Osteocyte (in vitro differentiated cells): ENCODE data around the gene PRR14. TPM values are rescaled to one million over a fixed set of nuclear protein-coding genes. Genes with fewer than 3 reads are reported as not detected.

Source experiments
- DNase-seq: peaks from one replicate; pipeline ENCODE4 v3.0.0; 2021; ENCODE audit warnings: mixed read lengths; ENCODE audit not compliant: unreplicated experiment; ENCODE audit errors: extremely low spot score
- H3K27ac Mint-ChIP-seq: one replicate; pipeline ENCODE4 v1.8.0; 2021; ENCODE audit warnings: mild to moderate bottlenecking, mixed read lengths; ENCODE audit not compliant: unreplicated experiment
- H3K27me3 Mint-ChIP-seq: one replicate; pipeline ENCODE4 v1.8.0; 2021; ENCODE audit warnings: mixed read lengths; ENCODE audit not compliant: unreplicated experiment
- H3K36me3 Mint-ChIP-seq: one replicate; pipeline ENCODE4 v1.8.0; 2021; ENCODE audit warnings: mixed read lengths; ENCODE audit not compliant: unreplicated experiment
- H3K4me1 Mint-ChIP-seq: one replicate; pipeline ENCODE4 v1.8.0; 2021; ENCODE audit warnings: mixed read lengths; ENCODE audit not compliant: unreplicated experiment
- H3K4me3 Mint-ChIP-seq: one replicate; pipeline ENCODE4 v1.8.0; 2021; ENCODE audit warnings: mild to moderate bottlenecking, moderate library complexity, mixed read lengths; ENCODE audit not compliant: unreplicated experiment
- H3K9me3 Mint-ChIP-seq: one replicate; pipeline ENCODE4 v1.8.0; 2021; ENCODE audit warnings: mixed read lengths; ENCODE audit not compliant: unreplicated experiment
- total RNA-seq: library from RNA; stranded (reverse); gene quantifications from 2 replicates; pipeline ENCODE4 v1.2.1, GENCODE V29; 2021
- TF ChIP-seq, protein P1 (sequence below): fragments of 200-600 bp; sonication (generic); IDR thresholded peaks from 2 replicates; pipeline ENCODE4 v1.5.0; 2021; ENCODE audit warnings: antibody characterized with exemption, mild to moderate bottlenecking, moderate library complexity

Gene PRR14
- total RNA-seq, 1 donor from 2014 or later, result 52.0 TPM

GRCh38 chr16:30644334-30644830, 6.4 kb upstream of the PRR14 start:
- no peaks in the 10 kb centered on the region for H3K9me3 Mint-ChIP-seq
- no peaks in the 10 kb centered on the region for H3K4me1 Mint-ChIP-seq
- H3K27me3 Mint-ChIP-seq, result no peaks in the 10 kb centered on the region
- TF ChIP-seq, protein P1, sequence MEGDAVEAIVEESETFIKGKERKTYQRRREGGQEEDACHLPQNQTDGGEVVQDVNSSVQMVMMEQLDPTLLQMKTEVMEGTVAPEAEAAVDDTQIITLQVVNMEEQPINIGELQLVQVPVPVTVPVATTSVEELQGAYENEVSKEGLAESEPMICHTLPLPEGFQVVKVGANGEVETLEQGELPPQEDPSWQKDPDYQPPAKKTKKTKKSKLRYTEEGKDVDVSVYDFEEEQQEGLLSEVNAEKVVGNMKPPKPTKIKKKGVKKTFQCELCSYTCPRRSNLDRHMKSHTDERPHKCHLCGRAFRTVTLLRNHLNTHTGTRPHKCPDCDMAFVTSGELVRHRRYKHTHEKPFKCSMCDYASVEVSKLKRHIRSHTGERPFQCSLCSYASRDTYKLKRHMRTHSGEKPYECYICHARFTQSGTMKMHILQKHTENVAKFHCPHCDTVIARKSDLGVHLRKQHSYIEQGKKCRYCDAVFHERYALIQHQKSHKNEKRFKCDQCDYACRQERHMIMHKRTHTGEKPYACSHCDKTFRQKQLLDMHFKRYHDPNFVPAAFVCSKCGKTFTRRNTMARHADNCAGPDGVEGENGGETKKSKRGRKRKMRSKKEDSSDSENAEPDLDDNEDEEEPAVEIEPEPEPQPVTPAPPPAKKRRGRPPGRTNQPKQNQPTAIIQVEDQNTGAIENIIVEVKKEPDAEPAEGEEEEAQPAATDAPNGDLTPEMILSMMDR, result no peak
- no peak overlapping the region for H3K4me3 Mint-ChIP-seq
- H3K27ac Mint-ChIP-seq, result no peak overlapping the region
- no peaks in the 10 kb centered on the region for H3K36me3 Mint-ChIP-seq
- no peak for DNase-seq

- no peaks in the 10 kb centered on the region for H3K27me3 Mint-ChIP-seq
- H3K9me3 Mint-ChIP-seq, result no peaks in the 10 kb centered on the region
- TF ChIP-seq, protein P1, result no peak
- no peak overlapping the region for H3K27ac Mint-ChIP-seq
- DNase-seq, result no peak
- H3K36me3 Mint-ChIP-seq, result no peaks in the 10 kb centered on the region
- no peak overlapping the region for H3K4me3 Mint-ChIP-seq
- H3K4me1 Mint-ChIP-seq, result peaks cover 5% of the 10 kb centered on the region
Observed at GRCh38 chr16:30645727-30646126, 5.0 kb upstream of the PRR14 start.

- TF ChIP-seq, protein P1, result no peak
- Mint-ChIP-seq H3K36me3 (no peaks in the 10 kb centered on the region), H3K4me3 (no peak overlapping the region), H3K9me3 (no peaks in the 10 kb centered on the region), H3K27ac (no peak overlapping the region), H3K27me3 (no peaks in the 10 kb centered on the region), H3K4me1 (peaks cover 11% of the 10 kb centered on the region)
- no peak for DNase-seq
Observed at GRCh38 chr16:30647274-30647571, 3.5 kb upstream of the PRR14 start.

DNA sequence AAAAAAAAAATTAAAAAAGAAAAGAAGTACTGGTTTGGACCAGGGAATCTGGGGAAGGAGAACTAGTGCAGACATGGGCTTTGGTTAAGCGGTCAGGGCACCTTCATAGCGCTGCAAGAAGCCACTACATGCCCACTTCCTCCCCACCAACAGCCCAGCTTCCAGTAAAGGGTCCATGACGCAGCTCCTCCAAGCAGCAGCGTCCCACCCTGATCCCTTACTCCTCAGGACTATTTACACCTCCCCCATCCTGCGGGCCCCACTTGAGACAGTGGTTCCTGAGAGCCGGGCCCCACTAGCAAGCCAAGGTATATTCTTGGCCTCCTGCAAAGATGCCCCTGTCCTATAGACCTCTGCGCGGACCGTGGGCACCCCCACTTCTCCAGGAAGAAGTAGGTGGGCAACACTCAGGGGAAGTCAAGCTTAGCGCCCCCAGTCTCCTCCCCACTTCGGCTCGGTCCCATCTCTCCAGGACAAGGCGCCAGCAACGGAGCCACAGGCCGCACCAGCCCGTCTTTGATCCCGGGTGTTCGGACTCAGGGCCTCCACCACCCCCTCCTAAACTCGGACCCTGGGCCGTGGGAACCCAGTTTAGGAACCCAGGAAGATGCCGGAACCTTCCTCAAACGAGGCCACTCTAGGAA, 913 bp upstream of the PRR14 start:
- H3K27me3 Mint-ChIP-seq, result no peaks in the 10 kb centered on the region
- DNase-seq, result no peak

More for the DNA sequence above, 913 bp upstream of the PRR14 start:
- Mint-ChIP-seq H3K27ac (peak overlapping the region; percentile 90), H3K9me3 (no peaks in the 10 kb centered on the region), H3K36me3 (peaks cover 5% of the 10 kb centered on the region), H3K4me3 (peak overlapping the region; percentile 87), H3K4me1 (peaks cover 21% of the 10 kb centered on the region)
- TF ChIP-seq, protein P1, result no peak
